ENCODE results near the gene DRAM1.
"Not testable (repeated sequence)": the region's sequence is repeated elsewhere in the genome, so short reads cannot be mapped to it uniquely, and the experiment has no call there.

- TF ChIP-seq CTCF (IDR thresholded peaks at IDR 0.05); POLR2AphosphoS5 (IDR thresholded peaks at IDR 0.05); POLR2A (IDR thresholded peaks at IDR 0.05); EP300 (IDR thresholded peaks at IDR 0.05; ENCODE audit: low read depth): not testable (repeated sequence)
Observed at GRCh38 chr12:101867619-101868018, 9.8 kb upstream of the DRAM1 start.

All from transverse colon (tissue), 4 donors.